Activated CD4-positive, alpha-beta T cell treated with anti-CD3 and anti-CD28 coated beads for 24 hours (primary cell): ENCODE data around the gene CPSF4.
"Not testable (repeated sequence)": the region's sequence is repeated elsewhere in the genome, so short reads cannot be mapped to it uniquely, and the experiment has no call there.

Source experiments
- DNase-seq, 2 donors: peaks; one replicate each; pipeline ENCODE4 v3.0.0-alpha.2; 2020; ENCODE audit warnings: low read depth in 2 of 2

CPSF4 gene

GRCh38 chr7:99490878-99491277 is 52.1 kb downstream of the CPSF4 start:
- no peak for DNase-seq

- DNase-seq, result no peak
Measured at GRCh38 chr7:99493823-99494222, 55.1 kb downstream of the CPSF4 start.

- DNase-seq, result no peak
Measured at GRCh38 chr7:99497766-99498545, 59.2 kb downstream of the CPSF4 start.

GRCh38 chr7:99498546-99498944 is 59.8 kb downstream of the CPSF4 start:
- DNase-seq, result no peak

- no peak for DNase-seq
Measured at GRCh38 chr7:99499371-99499720, 60.6 kb downstream of the CPSF4 start.

- peak; percentile 82 for DNase-seq
Measured at GRCh38 chr7:99499721-99500636, 61.2 kb downstream of the CPSF4 start, which contains the start of gene ZNF394. ZNF394 (minus strand) TSS chr7:99500281; CDS start chr7:99500093, 188 bp downstream.

GRCh38 chr7:99500637-99501009 is 61.9 kb downstream of the CPSF4 start:
- no peak for DNase-seq

GRCh38 chr7:99501236-99501635 is 62.5 kb downstream of the CPSF4 start:
- DNase-seq, result not testable (repeated sequence)

- no peak for DNase-seq
Measured at GRCh38 chr7:99504281-99504602, 65.5 kb downstream of the CPSF4 start.

GRCh38 chr7:99504603-99505323 is 66.0 kb downstream of the CPSF4 start, which contains the start of gene ZKSCAN5:
ZKSCAN5 (plus strand) TSS chr7:99504662; CDS start chr7:99506045, 1,383 bp downstream.
- DNase-seq, result peak; percentile 94 to 95

- DNase-seq, result no peak
Measured at GRCh38 chr7:99505324-99505662, 66.5 kb downstream of the CPSF4 start.
